Hair follicle dermal papilla cell (primary cell): ENCODE results near the gene SLC27A5. TPM values are rescaled to one million over a fixed set of nuclear protein-coding genes. Genes with fewer than 3 reads are reported as not detected.

Experiments
- small RNA-seq: library from RNA; depleted of rRNA; stranded (forward); fragments of <200 nt; gene quantifications from one replicate; pipeline ENCODE3, GENCODE V24; 2012
- total RNA-seq: library from RNA; depleted of rRNA; stranded (reverse); fragments of >200 nt; gene quantifications from 2 replicates; pipeline ENCODE4 v1.2.3, GENCODE V29; 2012

The SLC27A5 gene, protein sequence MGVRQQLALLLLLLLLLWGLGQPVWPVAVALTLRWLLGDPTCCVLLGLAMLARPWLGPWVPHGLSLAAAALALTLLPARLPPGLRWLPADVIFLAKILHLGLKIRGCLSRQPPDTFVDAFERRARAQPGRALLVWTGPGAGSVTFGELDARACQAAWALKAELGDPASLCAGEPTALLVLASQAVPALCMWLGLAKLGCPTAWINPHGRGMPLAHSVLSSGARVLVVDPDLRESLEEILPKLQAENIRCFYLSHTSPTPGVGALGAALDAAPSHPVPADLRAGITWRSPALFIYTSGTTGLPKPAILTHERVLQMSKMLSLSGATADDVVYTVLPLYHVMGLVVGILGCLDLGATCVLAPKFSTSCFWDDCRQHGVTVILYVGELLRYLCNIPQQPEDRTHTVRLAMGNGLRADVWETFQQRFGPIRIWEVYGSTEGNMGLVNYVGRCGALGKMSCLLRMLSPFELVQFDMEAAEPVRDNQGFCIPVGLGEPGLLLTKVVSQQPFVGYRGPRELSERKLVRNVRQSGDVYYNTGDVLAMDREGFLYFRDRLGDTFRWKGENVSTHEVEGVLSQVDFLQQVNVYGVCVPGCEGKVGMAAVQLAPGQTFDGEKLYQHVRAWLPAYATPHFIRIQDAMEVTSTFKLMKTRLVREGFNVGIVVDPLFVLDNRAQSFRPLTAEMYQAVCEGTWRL
- total RNA-seq, result 3.8 and 4.9 TPM in 2 replicates

DNA sequence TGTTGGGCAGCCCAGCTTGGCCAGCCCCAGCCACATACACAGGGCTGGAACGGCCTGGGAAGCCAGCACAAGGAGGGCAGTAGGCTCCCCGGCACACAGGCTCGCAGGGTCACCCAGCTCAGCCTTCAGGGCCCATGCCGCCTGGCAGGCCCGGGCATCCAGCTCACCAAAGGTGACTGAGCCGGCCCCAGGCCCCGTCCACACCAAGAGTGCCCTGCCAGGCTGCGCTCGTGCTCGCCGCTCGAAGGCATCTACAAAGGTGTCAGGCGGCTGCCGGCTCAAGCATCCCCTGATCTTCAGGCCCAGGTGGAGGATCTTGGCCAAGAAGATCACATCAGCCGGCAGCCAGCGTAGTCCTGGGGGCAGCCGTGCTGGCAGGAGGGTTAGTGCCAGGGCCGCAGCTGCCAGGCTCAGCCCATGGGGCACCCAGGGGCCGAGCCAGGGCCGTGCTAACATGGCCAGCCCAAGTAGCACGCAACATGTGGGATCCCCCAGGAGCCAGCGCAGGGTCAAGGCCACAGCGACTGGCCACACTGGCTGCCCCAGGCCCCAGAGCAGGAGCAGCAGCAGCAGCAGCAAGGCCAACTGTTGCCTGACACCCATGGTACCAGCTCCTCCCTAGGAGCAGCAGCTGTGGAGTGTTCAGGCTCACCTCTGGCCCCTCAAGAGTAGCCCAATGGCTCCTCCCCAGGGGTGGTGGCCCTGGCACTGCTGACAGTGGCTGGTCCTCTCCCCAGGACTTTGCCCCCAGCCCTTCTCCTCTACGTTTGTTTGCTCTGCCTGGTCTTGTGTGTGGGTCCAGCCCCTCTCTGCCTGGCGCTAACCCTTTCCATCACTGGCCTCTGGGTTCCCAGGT lies at the start of gene SLC27A5:
TSS of gene SLC27A5 (minus strand) at position 640 of the 856 bp plus-strand sequence. CDS start at position 603, 37 bp downstream.

DNA sequence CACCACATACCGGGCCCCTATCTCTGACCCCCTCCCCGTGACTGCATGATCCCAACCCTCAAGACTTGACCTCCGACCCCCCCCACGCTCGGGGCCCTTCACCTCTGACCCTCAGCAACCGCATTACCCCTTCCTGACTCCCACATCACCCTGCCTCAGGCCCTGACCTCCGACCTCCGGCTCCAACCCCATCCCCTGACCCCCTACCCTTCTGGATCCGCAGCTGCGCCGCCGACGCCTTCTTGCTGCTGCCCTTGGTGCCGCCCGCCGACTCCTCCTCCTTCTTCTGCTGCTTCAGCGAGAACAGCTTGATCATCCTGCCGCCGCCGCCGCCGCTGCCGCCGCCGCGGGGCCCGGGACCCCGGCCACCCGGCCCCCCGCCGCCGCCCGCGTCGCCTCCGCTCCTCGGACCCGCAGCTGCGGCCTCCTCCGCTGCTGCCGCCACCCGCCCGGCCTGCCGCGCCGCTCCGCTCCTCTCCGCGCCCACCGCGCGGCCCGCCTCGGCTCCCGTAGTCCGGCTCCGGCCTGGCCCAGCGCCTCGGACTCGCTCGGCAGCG lies 46.4 kb upstream of the SLC27A5 start, which contains the start of gene UBE2M:
TSS of gene UBE2M (minus strand) at position 546 of the 557 bp plus-strand sequence. CDS start at position 316, 230 bp downstream.

DNA sequence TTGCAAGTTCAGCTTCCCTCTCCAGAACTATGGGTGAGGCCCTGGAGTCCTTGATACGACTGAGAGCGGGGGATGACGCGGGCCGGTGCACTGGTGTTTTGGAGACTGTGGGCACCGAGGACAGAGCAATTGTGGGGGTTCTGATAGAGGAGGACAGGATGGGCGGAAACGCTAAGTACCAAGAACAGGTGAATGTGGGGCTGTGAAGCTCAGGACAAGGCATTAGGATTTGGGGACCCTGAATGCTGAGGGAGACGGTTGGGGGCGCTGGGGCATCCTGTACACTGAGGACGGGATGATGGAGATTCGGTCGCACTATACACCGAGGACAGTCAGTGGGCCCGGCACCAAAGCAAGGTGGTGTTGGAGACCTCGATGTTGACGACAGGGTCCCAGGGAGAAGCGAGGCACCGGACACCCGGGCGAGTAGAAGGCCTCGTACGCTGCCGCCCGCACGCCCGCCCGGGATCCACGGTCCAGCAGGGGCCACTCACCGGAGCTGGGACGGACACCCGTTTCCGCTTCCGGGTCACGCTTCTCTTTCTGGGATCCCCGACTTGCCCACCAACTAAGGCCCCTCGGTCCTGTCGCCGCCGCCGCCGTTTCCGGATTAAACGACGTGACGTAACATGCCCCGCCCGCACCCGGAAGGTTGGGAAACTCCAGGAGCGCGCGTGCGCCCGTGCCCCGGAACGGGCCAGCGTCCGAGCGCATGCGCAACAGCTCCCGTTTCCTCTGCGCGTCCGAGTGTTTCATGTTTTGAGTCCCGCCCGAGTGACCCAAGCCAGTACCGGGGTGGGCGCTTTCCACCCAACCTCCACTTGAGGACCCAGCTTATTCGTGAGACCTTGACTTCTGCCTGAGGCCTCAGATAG lies 42.9 kb upstream of the SLC27A5 start, which contains the start of gene CHMP2A:
TSS of gene CHMP2A (minus strand) at position 612 of the 875 bp plus-strand sequence. CDS start 893 bp downstream, outside the sequence.

DNA sequence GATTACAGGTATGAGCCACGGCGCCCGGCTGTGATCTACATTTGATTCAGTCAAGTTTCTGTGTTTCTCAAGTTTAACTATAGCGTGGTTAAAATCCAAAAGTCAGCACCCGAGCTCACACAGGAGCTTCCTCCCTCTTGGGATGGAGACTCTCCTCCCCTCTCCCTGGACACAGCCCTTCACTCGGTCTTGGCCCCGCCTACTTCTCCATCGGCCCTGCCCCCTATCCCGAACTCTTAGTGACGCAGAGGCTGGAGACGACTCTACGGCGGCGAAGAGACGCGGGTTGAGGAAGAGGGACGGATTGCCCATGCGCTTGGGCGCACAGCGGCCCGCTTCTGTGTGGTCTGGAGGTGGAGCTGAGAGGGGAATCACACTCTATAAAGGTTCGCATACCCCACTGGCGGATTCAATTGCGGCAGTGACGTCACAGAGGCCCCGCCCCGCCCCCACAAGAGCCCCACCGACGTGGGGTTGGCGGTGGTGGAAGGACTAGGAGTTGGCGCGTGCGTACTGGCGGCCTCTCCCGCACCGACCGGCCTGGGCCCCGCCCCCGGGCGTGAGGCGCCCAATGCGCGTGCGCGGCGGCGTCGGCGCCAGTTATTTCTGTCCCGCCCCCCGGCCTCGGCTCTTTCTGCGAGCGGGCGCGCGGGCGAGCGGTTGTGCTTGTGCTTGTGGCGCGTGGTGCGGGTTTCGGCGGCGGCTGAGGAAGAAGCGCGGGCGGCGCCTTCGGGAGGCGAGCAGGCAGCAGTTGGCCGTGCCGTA lies 32.2 kb upstream of the SLC27A5 start, which contains the start of gene TRIM28:
TSS of gene TRIM28 (plus strand) at position 239 of the 765 bp plus-strand sequence. CDS start 694 bp downstream, outside the sequence.

DNA sequence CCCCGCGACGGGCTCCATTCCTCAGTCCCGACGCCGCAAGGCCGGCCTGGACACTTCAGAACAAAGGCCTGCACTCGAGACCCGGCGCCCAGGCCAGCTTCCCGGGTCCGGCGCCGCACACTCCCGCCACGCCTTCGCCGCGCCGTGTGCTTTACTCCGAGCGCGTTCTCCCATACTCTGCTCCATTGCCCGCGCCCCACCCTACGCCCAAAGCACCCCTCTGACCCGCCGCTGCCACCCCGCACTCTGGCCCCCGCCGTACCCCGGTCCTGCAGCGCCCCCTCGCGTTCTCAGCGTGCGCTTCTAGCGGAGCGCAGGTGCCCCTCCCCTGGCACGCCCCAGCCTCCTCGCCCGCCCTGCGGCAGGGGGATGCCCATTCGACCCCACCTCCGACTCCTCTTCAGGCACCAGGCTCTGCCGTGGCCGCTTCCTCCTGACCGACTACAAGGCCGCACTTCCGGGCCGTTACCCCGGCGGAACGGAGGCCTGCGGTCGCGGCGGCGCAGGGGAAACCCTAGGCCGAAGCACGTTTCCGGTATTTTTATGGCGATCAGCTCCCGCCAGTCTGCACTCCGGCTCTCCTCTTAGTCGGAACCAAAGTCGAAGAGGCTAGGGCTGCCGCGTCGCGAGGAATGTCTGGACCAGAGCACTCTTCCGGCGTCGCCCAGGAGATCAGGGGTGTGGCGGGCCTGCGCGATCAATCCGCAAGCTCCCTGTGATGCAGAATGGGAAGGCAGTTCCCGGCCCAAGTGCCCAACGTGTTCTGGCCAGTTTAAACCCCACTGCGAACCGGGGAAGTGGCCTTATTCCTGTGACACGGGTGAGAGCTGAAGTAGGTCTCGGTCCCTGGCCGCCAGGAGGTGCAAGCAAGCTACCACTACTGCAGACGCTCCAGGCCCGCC lies 7.8 kb upstream of the SLC27A5 start, which contains the start of gene ZBTB45:
TSS of gene ZBTB45 (minus strand) at position 456 of the 902 bp plus-strand sequence. CDS start 2,137 bp downstream, outside the sequence.

DNA sequence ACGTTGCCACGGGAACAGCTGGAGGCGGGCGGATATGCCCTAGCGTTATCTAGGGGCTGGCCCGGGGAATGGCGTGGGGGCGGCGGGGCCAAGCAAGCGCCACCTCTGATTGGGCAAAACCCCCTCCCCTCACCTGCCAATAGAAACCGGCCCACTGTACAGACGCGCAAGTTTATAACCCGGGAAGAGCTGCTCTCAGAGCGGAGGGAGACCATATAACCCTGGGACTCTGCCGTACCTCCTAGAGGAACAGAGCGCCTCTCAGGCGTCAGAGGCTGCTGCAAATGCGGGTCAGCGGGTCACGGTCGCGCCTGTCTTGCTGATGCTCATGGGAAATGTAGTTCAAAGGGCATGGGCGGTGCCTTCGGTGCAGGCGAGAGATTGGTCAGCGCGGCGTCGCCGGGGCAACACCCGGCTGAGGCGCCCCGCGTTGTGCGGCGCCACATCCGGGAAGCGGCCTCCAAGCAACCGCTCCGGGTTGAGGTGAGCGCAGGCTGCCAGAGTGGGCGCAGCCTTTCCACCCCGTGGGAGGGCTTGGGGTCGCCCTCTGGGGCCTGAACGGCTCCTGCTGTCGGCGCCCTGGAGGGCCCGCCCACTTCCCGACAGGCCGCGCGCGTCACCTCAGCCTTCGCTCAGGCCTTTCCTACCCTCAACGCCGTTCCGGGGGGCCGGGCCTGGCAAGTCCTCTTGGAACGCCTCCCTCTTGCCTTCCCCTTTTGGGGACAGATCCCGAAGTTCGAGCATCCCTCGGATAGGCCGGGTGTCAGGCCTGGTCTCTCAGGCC lies 35.9 kb downstream of the SLC27A5 start, which contains the start of gene ZNF446:
TSS of gene ZNF446 (plus strand) at position 639 of the 784 bp plus-strand sequence. CDS start 867 bp downstream, outside the sequence.

DNA sequence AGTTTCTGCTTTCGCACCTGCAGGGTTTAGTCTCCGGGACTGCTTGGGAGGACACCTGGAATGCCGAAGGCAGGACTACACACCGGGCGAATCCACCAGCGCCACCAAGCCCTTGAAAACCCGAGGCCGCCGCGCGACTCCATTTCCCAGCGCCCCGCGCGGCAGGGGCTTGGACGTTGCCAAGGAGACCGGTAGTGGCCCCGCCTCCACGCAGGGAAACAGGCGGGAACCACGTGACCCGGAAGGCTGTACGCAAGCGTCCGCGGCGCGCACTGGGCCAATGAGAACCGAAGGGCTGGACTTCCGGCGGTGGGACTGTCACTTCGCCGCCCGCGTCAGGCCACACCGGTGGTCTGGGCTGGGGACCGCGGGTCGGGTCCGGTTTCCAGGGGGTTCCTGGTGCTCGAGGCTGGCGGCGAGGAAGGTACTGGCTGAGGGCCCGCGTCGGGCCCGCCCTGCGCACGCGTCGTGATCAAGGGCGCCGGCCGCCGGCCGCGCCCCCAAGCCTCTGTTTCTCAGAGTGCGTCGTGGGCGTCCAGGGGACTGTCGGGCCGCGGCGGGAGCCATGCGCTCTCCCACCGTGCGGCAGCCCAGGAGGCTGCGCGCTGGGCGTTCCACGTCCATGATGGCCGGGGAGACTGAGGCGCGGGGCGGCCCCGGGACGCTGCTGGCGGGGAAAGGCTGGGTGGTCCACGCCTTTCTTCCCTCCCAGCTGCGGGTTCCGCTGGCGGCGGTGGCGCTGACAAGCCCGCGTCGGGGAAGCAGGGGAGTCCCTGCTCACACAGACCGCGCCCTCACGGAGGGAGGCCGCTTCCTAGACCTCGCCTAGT lies 44.8 kb downstream of the SLC27A5 start, which contains the start of gene ZNF324:
TSS of gene ZNF324 (plus strand) at position 321 of the 830 bp plus-strand sequence. CDS start 2,106 bp downstream, outside the sequence.

DNA sequence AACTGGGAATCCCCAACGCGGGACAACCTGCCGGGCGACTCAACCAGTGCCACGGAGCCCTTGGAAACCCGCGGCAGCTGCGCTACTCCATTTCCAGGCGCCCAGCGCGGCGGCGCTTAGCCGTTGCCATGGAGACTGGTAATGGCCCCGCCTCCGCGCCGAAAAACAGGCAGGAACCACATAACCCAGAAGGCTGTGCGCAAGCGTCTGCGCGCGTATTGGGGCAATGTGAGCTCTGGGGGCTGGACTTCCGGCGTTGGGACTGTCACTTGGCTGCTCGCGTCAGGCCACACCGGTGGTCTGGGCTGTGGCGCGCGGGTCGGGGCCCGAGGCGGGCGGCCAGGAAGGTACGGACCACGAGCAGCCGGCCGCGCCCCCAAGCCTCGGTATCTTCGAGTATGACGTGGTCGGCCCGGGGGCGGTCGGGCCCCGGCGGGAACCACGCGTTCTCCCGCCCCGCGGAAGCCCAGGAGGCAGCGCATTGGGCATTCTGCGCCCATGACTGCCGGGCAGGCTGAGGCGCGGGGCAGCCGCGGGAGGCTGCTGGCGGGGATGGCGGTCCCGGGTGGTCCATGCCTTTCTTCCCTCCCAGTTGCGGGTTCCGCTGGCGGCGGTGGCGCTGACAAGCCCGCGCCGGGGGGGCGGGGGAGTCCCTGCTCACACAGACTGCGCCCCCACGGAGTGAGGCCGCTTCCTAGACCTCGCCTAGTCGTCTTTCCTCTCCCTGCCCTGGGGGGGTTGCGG lies 60.3 kb downstream of the SLC27A5 start, which contains the start of gene ZNF324B:
TSS of gene ZNF324B (plus strand) at position 265 of the 744 bp plus-strand sequence. CDS start 2,080 bp downstream, outside the sequence.

Small RNAs within 50 kb of the gene (small RNA-seq; reads per million reads assigned to genes)
- not detected for gene MIR6807
- not detected for gene RN7SL525P
- not detected for gene RN7SL693P
- gene RNU6-1337P, result not detected

Other genes with a start within 250 kb of the SLC27A5 start
- 11.3 and 12.8 TPM in 2 replicates for gene ZNF8, start 233.0 kb downstream of the SLC27A5 start, total RNA-seq
- gene ERVK3-1, start 206.6 kb downstream of the SLC27A5 start, total RNA-seq, result 26.4 and 31.9 TPM in 2 replicates
- gene ZSCAN22, start 185.0 kb downstream of the SLC27A5 start, total RNA-seq, result 3.4 and 3.6 TPM in 2 replicates
- 3.2 and 9.2 TPM in 2 replicates for gene A1BG, start 158.5 kb downstream of the SLC27A5 start, total RNA-seq
- 0.81 and 1.2 TPM in 2 replicates for gene ZNF497, start 149.2 kb downstream of the SLC27A5 start, total RNA-seq
- 3.2 and 3.6 TPM in 2 replicates for gene ZNF837, start 131.0 kb downstream of the SLC27A5 start, total RNA-seq
- 1,108 and 1,201 TPM in 2 replicates for gene RPS5, start 124.7 kb downstream of the SLC27A5 start, total RNA-seq
- gene RNF225, start 116.3 kb downstream of the SLC27A5 start, total RNA-seq, result 0.32 TPM in 1 of 2 replicates, not detected in the other
- 15.8 and 18.3 TPM in 2 replicates for gene ZNF584, start 103.3 kb downstream of the SLC27A5 start, total RNA-seq
- 9.4 and 13.0 TPM in 2 replicates for gene ZNF132, start 71.8 kb downstream of the SLC27A5 start, total RNA-seq
- gene ZNF324B, start 60.4 kb downstream of the SLC27A5 start, total RNA-seq, result 12.1 and 12.5 TPM in 2 replicates
- 23.9 and 24.3 TPM in 2 replicates for gene ZNF324, start 44.9 kb downstream of the SLC27A5 start, total RNA-seq
- gene ZNF446, start 35.6 kb downstream of the SLC27A5 start, total RNA-seq, result 11.8 and 12.9 TPM in 2 replicates
- 9.4 and 12.3 TPM in 2 replicates for gene ZBTB45, start 7.8 kb upstream of the SLC27A5 start, total RNA-seq
- gene TRIM28, start 32.1 kb upstream of the SLC27A5 start, total RNA-seq, result 220 and 227 TPM in 2 replicates
- gene CHMP2A, start 43.1 kb upstream of the SLC27A5 start, total RNA-seq, result 70.1 and 97.5 TPM in 2 replicates
- 47.9 and 50.3 TPM in 2 replicates for gene UBE2M, start 46.6 kb upstream of the SLC27A5 start, total RNA-seq
- 27.4 and 27.6 TPM in 2 replicates for gene MZF1, start 61.3 kb upstream of the SLC27A5 start, total RNA-seq